ENCODE results near the gene BCDIN3D. TPM values are rescaled to one million over a fixed set of nuclear protein-coding genes. Genes with fewer than 3 reads are reported as not detected.
A peak's percentile ranks its signal among the peaks of the same experiment; 100 is the strongest.

BCDIN3D gene, protein sequence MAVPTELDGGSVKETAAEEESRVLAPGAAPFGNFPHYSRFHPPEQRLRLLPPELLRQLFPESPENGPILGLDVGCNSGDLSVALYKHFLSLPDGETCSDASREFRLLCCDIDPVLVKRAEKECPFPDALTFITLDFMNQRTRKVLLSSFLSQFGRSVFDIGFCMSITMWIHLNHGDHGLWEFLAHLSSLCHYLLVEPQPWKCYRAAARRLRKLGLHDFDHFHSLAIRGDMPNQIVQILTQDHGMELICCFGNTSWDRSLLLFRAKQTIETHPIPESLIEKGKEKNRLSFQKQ
- 1 to 10 TPM; 3.3 to 3.7 TPM for total RNA-seq

DNA sequence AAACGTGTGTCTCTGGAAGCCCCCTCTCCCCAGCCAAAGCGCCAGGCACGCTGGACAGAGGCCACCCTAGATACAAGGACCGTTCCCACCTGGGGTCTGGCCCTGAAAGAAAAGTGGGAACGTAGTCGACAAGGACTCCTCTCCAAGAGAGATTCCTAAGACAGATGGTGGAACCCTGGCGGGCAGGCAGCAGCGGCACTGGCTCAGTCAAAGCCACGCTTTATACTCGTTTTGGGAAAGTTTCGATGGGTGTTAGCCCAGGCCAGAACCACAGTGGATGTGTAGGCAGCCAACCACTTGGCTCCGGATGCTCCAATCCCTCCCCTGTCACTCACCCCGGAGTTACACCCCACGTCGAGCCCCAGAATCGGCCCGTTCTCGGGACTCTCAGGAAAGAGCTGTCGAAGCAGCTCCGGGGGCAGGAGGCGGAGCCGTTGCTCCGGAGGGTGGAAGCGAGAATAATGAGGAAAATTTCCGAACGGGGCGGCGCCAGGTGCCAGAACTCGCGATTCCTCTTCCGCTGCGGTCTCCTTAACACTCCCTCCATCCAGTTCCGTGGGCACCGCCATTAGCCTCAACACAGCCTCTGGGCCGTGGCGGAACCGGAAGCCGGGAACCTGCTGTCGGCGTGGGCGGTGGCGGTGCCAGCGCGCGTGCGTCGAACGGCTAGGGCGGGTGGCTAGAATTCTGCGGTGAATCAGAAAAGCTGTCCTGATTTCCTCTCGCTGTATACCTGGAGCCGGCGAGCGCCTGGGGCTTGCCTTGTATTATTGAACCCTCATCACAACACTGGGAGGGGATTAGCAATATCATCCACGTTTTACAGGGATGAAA is at the start of gene BCDIN3D:
Gene BCDIN3D (minus strand): TSS at position 588 of the 834 bp plus-strand sequence. CDS start 19 bp downstream, at position 569.
- TF ChIP-seq CTCF (IDR thresholded peaks at IDR 0.05), result no peak

GRCh38 chr12:49892084-49892731 is 49.3 kb upstream of the BCDIN3D start:
- no peaks in the 10 kb centered on the region for H3K9me3 ChIP-seq
- no peak overlapping the region for H3K4me3 ChIP-seq
- H3K27ac ChIP-seq, result no peak overlapping the region
- no peak overlapping the region for H3K9ac ChIP-seq (ENCODE audit: low read depth in 2 of 2, low read length in 2 of 2)
- intact Hi-C loops (cut with DNase I), result no loop called here
- no peak for TF ChIP-seq CTCF (IDR thresholded peaks at IDR 0.05)
- no peaks in the 10 kb centered on the region for H3K27me3 ChIP-seq
- no peaks in the 10 kb centered on the region for H3K36me3 ChIP-seq
- DNase-seq, result no peak
- H3K4me1 ChIP-seq, result peaks cover 12% of the 10 kb centered on the region

More for the DNA sequence above, at the start of gene BCDIN3D:
- Histone ChIP-seq H3K4me1 (peaks cover 5% of the 10 kb centered on the region), H3K9ac (ENCODE audit: low read depth in 2 of 2, low read length in 2 of 2) (peak within 1 kb of the TSS; percentile 90 to 95), H3K27me3 (no peaks in the 10 kb centered on the region), H3K27ac (peak within 1 kb of the TSS; percentile 88), H3K4me3 (peak within 1 kb of the TSS; percentile 66), H3K36me3 (no peaks in the 10 kb centered on the region), H3K9me3 (no peaks in the 10 kb centered on the region)
- intact Hi-C loops (cut with DNase I), result no loop called here
- peak; percentile 95 for DNase-seq

GRCh38 chr12:49891476-49891875 is 48.6 kb upstream of the BCDIN3D start:
- no peaks in the 10 kb centered on the region for H3K27me3 ChIP-seq
- no peak overlapping the region for H3K27ac ChIP-seq
- intact Hi-C loops (cut with DNase I), result no loop called here
- H3K4me1 ChIP-seq, result peaks cover 12% of the 10 kb centered on the region
- H3K9me3 ChIP-seq, result no peaks in the 10 kb centered on the region
- TF ChIP-seq CTCF (IDR thresholded peaks at IDR 0.05), result no peak
- DNase-seq, result peak; percentile 46
- H3K36me3 ChIP-seq, result no peaks in the 10 kb centered on the region
- H3K4me3 ChIP-seq, result no peak overlapping the region
- no peak overlapping the region for H3K9ac ChIP-seq (ENCODE audit: low read depth in 2 of 2, low read length in 2 of 2)

DNA sequence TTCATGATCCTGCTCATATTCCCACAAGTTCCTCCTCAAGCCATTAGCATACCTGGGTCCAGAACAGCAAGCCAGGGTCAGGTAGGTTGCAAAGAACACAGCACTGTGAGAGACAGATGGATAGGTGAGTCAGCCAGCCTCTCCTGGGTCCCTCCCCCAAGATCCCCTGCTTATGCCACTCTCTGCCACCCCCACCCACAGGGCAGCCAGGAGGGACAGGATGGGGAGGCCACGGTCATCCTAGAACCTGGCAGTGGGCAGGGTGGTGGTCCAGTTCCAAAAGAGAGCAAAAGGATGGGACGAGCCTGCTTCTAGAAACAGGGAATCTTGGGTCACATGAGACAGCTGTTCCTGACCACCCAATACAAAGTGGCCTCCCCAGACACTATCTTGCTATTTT is 48.1 kb upstream of the BCDIN3D start:
- H3K27me3 ChIP-seq, result no peaks in the 10 kb centered on the region
- H3K9me3 ChIP-seq, result no peaks in the 10 kb centered on the region
- intact Hi-C loops (cut with DNase I), result no loop called here
- no peak for TF ChIP-seq CTCF (IDR thresholded peaks at IDR 0.05)
- no peak overlapping the region for H3K4me3 ChIP-seq
- H3K27ac ChIP-seq, result no peak overlapping the region
- H3K4me1 ChIP-seq, result peaks cover 12% of the 10 kb centered on the region
- H3K36me3 ChIP-seq, result no peaks in the 10 kb centered on the region
- no peak overlapping the region for H3K9ac ChIP-seq (ENCODE audit: low read depth in 2 of 2, low read length in 2 of 2)
- DNase-seq, result no peak

DNA sequence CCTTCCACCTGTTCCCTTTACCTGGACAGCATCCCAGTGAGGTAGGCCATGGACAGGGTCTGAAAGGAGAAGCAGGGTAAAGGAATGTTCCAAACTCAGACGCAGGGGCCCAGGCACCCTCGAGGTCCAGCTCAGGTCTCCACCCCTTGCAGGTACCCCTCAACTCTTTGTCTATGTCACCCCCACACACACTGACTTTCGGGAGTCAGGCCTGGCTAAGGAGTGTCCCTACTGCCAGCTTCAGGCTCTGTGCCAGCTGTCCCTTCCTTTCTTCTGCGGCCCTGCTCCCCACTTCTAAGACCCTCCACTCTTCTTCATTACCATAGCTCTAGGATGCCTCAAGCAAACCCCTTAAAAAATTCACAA is 47.2 kb upstream of the BCDIN3D start:
- intact Hi-C loops (cut with DNase I), result no loop called here
- H3K27ac ChIP-seq, result no peak overlapping the region
- no peaks in the 10 kb centered on the region for H3K9me3 ChIP-seq
- H3K36me3 ChIP-seq, result no peaks in the 10 kb centered on the region
- H3K4me1 ChIP-seq, result peaks cover 12% of the 10 kb centered on the region
- no peak overlapping the region for H3K9ac ChIP-seq (ENCODE audit: low read depth in 2 of 2, low read length in 2 of 2)
- TF ChIP-seq CTCF (IDR thresholded peaks at IDR 0.05), result no peak
- no peak overlapping the region for H3K4me3 ChIP-seq
- H3K27me3 ChIP-seq, result no peaks in the 10 kb centered on the region
- DNase-seq, result no peak
